GM19240 (cell line): ENCODE results near the gene OR5M10.
"Not testable (repeated sequence)": the region's sequence is repeated elsewhere in the genome, so short reads cannot be mapped to it uniquely, and the experiment has no call there.

Experiments used
- DNase-seq: peaks from one replicate; pipeline ENCODE4 v3.0.0; 2011; ENCODE audit warnings: low spot score; ENCODE audit not compliant: insufficient read length

The OR5M10 gene

DNA sequence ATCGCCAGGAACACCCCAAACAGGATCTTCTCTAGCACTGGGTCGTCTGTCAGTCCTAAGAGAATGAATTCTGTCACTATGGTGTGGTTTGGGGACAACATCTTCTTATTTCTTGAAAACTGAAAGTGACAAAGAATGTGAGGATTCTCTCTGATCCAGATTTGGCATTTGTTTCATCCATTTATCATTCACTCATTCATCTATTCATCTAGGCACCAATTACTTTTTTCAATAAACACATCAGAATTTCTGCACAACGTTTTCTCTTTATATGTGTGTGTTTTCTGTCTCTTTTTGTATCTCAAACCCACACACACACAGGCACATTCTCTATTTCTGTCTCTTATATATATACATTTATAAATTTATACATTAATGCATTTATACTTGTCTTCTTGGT is at the start of gene OR5M10:
Gene OR5M10, minus strand, starts transcription at position 101 of the 400 bp plus-strand sequence. Its CDS starts 0 bp downstream, at position 101.
- no peak for DNase-seq

DNA sequence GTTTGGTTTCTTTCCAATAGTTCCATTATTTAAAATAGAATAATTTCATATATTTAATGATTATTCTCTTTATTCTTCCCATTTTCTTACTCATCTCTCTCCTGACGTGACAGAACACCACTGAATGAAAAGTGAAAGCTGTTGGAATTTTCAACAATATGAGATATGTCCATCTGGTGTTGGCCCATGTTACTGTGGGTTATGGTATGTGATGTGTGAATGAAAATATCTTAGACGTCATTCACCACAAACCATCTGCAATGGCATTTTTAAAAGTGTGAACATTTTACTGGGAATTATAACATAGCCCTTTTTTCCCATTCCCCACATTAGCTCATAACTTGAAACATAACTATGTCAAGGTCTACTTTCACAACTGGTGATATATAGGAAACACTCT is 48.4 kb upstream of the OR5M10 start:
- DNase-seq: no peak

DNA sequence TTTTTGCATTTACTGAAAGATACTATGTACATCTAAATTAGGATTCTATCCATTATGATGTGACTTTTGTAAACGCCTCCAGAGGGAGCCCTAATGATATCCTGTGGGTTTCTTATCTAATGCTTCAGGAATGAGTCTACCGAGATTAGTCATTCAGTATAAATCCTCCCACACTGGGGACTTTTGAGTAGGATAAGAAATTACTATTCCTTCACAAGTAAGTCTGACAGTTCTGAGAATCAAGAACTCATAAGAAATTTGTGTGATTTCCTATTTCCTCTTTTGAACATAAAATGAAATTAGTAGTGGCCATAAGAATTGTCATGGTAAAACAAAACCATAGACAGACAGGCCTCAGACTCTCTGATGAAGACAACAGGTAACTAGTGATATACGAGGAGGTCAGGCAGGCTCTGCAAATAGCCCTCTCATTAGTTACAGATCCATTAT is 47.2 kb upstream of the OR5M10 start:
- no peak for DNase-seq

DNA sequence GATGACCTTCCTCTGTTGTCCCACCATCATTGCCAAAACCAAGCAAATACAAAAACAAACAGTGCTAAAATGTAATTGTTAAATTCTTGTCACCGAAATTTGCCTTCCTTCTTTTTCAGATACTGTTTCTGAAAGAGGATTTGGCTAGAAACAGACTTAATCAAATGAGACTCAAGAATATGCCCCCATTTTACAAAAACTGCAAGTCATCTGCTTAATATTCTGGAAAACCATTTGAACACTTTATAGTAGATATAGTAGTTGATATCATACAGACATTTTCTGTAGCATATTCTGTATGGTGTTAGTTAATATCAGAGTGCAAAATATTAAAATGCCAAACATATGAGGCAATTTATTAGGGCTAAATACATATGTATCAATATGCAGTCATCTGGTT is 33.7 kb upstream of the OR5M10 start:
- no peak for DNase-seq

- DNase-seq: not testable (repeated sequence)
These were observed 14.7 kb upstream of the OR5M10 start for GRCh38 chr11:56592088-56592717.

DNA sequence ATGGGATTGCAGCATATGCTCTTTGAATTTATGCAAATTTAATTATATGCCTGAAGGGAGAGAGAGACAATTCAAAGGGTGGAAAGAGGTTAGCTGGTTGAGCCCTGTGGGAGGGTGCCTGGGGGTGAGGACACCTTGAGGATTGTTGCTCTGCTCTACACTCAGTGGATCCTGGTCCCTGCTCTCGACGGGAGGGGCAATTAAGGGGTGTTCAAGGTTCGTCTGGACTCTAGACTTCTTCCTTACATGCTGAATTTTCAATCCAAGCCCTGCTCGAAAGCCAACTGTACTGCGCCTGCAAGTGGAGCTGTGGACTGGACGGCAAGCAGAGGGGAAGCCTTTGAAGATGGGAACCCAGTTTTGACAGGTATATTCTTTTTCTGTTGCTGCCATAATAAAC is 18.9 kb downstream of the OR5M10 start:
- DNase-seq: no peak

GRCh38 chr11:56554691-56555090 is 22.8 kb downstream of the OR5M10 start:
- not testable (repeated sequence) for DNase-seq

GRCh38 chr11:56545531-56545930 is 32.0 kb downstream of the OR5M10 start:
- no peak for DNase-seq

DNA sequence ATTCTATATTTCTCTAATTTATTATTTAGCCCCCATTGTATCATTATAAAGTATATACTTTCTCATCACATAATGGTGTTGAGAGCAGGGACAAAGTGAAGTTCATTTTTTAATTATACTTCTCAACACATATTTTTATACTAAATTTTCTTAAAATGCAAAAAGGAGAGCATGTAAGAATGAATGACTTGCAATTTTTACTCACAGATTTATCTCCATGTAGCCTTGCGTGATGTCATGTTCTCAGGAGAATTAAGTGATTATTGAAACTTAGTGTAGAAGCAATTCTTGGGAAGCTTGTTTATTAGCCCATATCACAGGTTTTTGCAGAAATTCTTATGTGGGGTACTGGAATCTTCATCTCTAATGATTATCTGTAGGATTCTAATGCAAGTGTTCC is 33.8 kb downstream of the OR5M10 start:
- no peak for DNase-seq

DNA sequence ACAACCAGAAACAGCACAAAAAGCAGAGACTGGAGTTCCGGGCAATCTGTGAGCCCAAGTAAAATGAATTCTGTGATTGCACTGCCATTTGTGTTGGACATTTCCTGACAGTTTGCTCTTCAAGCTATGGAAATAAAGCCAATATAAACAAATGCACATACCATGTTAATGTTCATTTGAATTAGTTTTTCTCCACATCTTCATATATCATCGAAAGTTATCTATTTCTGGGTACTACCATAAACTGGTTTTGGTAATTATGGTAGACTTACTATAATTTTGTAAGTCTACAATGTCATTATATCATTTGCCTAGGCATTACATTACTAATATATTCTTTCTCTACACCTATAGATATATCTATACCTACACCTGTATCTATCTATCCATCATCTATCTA is 34.4 kb downstream of the OR5M10 start, which contains the start of gene OR5M11:
Gene OR5M11, minus strand, starts transcription at position 101 of the 400 bp plus-strand sequence. Its CDS starts 0 bp downstream, at position 101.
- DNase-seq: no peak

DNA sequence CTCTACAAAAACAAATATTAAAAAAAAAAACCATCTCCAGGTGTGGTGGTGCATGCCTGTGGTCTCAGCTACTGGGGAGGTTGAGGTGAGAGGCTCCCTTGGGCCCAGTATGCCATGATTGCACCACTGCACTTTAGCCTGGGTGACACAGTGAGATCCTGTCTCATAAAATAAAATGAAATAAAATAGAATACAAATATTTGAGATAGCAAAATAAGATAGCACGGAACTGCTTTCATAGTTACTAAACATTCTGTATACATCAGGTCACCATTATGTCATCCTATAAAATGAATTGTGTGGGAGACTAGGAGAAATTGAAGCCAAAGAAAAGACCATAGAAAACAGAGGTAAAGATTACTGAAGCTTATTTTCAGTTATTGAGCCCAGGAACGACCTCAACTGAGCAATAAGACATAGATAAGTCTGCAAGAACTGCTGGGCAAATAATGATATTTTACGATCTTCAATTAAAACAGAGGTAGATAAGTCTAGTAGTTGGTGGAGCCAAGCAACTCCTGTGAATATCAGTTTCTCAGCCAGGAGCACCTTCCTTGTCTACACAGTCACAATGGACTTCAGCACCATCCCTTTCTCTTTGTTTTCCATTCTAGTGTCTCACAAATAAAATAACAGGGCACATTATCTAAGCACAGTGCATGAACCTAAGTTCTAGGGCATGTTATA is 44.3 kb downstream of the OR5M10 start:
- DNase-seq: no peak

DNA sequence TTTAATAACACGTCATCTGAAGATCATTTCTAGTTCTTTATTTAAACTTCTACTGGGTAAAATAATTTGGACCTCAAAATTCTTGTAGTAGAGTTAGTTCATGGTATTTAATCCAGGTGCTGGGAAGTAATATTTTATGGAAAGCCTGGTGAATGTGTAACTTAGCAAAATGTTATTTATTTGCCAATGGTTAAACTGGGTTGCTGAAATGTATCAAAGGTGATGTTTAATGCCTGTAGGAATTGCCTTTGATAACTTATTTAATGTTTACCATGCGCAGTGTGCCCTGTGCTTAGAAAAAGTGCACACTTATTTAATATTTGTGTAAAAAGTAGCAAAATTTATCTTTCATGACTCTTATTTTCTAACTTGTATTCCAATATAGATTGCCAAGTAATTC is 45.7 kb downstream of the OR5M10 start:
- no peak for DNase-seq
